A673 (cell line): ENCODE data around the gene CELA2B. TPM values are rescaled to one million over a fixed set of nuclear protein-coding genes. Genes with fewer than 3 reads are reported as not detected.
A peak's percentile ranks its signal among the peaks of the same experiment; 100 is the strongest.

Experiments
- BruUV-seq: library from RNA; stranded (reverse); fragments of 400-500 nt; replicated peaks from 2 replicates; lab custom pipeline; 2021; lab: Mats Ljungman, UMichigan
- CTCF ChIA-PET: fragments of 300-600 bp; sonication (Branson Sonifier 250); formaldehyde crosslinking; loops from one replicate; lab custom pipeline; 2022; ENCODE audit warnings: antibody characterized with exemption; lab: Charles Lee
- POLR2A ChIA-PET: fragments of 300-600 bp; sonication (Branson Sonifier 250); formaldehyde crosslinking; loops from one replicate; lab custom pipeline; 2022; ENCODE audit warnings: antibody characterized with exemption; ENCODE audit not compliant: low non-redundant PET; lab: Charles Lee
- DNase-seq: peaks from one replicate; pipeline ENCODE4 v3.0.0-alpha.2; 2015; ENCODE audit warnings: low spot score
- H3K27ac ChIP-seq: fragments of 200-600 bp; sonication (generic); 2 replicates; pipeline ENCODE4 v1.5.1; 2016; ENCODE audit warnings: mixed run types, low read depth, mild to moderate bottlenecking, mixed read lengths, antibody characterized with exemption, low read length; ENCODE audit not compliant: poor library complexity, severe bottlenecking
- H3K27me3 ChIP-seq: fragments of 200-600 bp; sonication (generic); replicated peaks from 2 replicates; pipeline ENCODE4 v1.6.1; 2017; ENCODE audit warnings: mixed run types, low read depth, mild to moderate bottlenecking, mixed read lengths, antibody characterized with exemption, low read length; ENCODE audit not compliant: insufficient read depth, poor library complexity
- H3K36me3 ChIP-seq: fragments of 200-600 bp; sonication (generic); 2 replicates; pipeline ENCODE4 v1.6.1; 2016; ENCODE audit warnings: mixed run types, mild to moderate bottlenecking, mixed read lengths, antibody characterized with exemption, low read length; ENCODE audit not compliant: insufficient read depth, poor library complexity, severe bottlenecking
- H3K4me1 ChIP-seq: fragments of 200-600 bp; sonication (generic); 2 replicates; pipeline ENCODE4 v1.6.1; 2017; ENCODE audit warnings: mixed run types, mild to moderate bottlenecking, mixed read lengths, antibody characterized with exemption, low read length; ENCODE audit not compliant: insufficient read depth, poor library complexity, severe bottlenecking
- H3K4me3 ChIP-seq: fragments of 200-600 bp; sonication (generic); 2 replicates; pipeline ENCODE4 v1.5.1; 2016; ENCODE audit warnings: low read depth, mixed run types, mild to moderate bottlenecking, mixed read lengths, low read length; ENCODE audit not compliant: poor library complexity, severe bottlenecking
- H3K9me3 ChIP-seq: fragments of 200-600 bp; sonication (generic); 2 replicates; pipeline ENCODE4 v1.6.1; 2016; ENCODE audit warnings: mixed run types, low read depth, mild to moderate bottlenecking, mixed read lengths, antibody characterized with exemption, low read length; ENCODE audit not compliant: poor library complexity, severe bottlenecking
- EZH2 ChIP-seq: fragments of 200-600 bp; sonication (generic); IDR thresholded peaks from 2 replicates; pipeline ENCODE4 v1.6.1; 2017; ENCODE audit warnings: borderline replicate concordance, low read depth, mild to moderate bottlenecking, mixed read lengths, antibody characterized with exemption, low read length; ENCODE audit not compliant: poor library complexity, severe bottlenecking
- intact Hi-C: fragments of 100-400 bp; cut with micrococcal nuclease; formaldehyde crosslinking; loops from one replicate; pipeline ENCODE4 v1.10.0; 2022; ENCODE audit not compliant: unreplicated experiment
- total RNA-seq: library from RNA; stranded (reverse); gene quantifications from 2 replicates; pipeline ENCODE4 v1.2.3, GENCODE V29; 2021
- TF ChIP-seq, protein P1 (sequence below): fragments of 300-800, 200-600 bp; sonication (generic); conservative IDR thresholded peaks from 2 replicates; pipeline ENCODE4 v1.5.1; 2017; ENCODE audit warnings: low read depth, mild to moderate bottlenecking, antibody characterized with exemption, low read length, moderate library complexity, mixed read lengths

CELA2B gene
- total RNA-seq, 1 experiment from 2014 or later = not detected

DNA sequence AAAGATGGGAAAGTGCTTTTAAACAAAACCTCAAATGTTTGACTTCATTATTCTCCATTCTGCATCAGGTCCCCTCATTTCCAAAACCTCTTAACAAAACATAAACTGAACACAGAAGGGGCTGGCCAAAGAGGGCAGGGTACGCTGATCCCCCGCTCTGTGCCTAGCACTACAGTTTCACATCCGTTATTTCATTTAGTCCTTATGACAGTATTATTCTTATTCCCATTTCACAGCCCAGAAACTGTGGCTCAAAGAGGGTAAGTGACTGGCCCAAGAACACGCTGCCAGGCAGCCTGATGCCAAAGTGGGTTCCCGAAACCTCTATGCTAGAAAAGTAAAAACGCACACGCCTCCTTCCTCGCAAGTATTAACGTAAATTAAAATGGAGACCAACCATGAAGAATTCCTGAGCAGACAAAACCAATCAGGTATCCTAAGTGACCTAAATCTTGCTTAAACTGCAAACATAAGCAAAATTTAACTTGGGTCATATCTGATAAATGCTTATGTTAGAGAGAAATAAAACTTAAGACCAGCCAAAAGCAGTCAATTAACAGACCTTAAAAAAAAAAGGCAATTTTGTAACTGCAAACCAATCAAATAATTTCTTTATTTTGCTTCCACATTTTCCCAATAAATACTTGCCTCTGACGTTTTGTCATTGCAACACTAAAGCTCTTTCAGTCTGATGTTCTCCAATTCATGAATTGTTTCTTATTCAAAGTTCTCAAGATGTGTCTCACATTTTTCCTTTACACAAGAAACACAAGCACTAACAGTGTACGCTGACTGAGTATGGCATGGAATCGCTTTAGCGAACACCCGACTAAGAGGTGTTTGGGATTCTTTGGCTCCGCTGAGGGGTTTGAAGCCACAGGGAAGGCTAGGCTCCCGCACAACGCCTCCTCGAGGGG lies 47.5 kb downstream of the CELA2B start:
- DNase-seq = peak; percentile 51
- Histone ChIP-seq H3K27me3 (no peaks in the 10 kb centered on the region), H3K36me3 (no peaks in the 10 kb centered on the region), H3K4me1 (peaks cover 14% of the 10 kb centered on the region), H3K4me3 (peak overlapping the region; percentile 93), H3K9me3 (no peaks in the 10 kb centered on the region), H3K27ac (peak overlapping the region; percentile 79)
- TF ChIP-seq, protein P1, sequence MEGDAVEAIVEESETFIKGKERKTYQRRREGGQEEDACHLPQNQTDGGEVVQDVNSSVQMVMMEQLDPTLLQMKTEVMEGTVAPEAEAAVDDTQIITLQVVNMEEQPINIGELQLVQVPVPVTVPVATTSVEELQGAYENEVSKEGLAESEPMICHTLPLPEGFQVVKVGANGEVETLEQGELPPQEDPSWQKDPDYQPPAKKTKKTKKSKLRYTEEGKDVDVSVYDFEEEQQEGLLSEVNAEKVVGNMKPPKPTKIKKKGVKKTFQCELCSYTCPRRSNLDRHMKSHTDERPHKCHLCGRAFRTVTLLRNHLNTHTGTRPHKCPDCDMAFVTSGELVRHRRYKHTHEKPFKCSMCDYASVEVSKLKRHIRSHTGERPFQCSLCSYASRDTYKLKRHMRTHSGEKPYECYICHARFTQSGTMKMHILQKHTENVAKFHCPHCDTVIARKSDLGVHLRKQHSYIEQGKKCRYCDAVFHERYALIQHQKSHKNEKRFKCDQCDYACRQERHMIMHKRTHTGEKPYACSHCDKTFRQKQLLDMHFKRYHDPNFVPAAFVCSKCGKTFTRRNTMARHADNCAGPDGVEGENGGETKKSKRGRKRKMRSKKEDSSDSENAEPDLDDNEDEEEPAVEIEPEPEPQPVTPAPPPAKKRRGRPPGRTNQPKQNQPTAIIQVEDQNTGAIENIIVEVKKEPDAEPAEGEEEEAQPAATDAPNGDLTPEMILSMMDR = no peak
- no peak for TF ChIP-seq EZH2
- TSS peak; percentile 55 for BruUV-seq
- ChIA-PET POLR2A (no interaction called here), CTCF (no interaction called here)
- intact Hi-C loops = no loop called here

DNA sequence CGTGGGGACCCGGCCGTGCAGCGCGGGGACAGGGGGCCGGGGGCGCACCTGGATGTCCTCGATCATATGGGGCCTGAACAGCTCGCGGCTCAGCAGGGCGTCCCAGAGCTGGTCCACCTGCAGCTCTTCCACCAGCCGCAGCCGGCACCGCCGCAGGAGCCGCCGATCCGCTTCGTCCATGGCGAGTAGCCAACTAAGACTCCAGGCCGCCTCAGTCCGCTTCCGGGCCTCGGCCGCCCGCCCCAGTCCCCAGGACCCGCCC lies 48.0 kb downstream of the CELA2B start, which contains the start of gene CASP9:
Gene CASP9, minus strand, starts transcription at position 195 of the 262 bp plus-strand sequence. Its CDS starts 15 bp downstream, at position 180.
- POLR2A ChIA-PET = no interaction called here
- CTCF ChIA-PET = no interaction called here

DNA sequence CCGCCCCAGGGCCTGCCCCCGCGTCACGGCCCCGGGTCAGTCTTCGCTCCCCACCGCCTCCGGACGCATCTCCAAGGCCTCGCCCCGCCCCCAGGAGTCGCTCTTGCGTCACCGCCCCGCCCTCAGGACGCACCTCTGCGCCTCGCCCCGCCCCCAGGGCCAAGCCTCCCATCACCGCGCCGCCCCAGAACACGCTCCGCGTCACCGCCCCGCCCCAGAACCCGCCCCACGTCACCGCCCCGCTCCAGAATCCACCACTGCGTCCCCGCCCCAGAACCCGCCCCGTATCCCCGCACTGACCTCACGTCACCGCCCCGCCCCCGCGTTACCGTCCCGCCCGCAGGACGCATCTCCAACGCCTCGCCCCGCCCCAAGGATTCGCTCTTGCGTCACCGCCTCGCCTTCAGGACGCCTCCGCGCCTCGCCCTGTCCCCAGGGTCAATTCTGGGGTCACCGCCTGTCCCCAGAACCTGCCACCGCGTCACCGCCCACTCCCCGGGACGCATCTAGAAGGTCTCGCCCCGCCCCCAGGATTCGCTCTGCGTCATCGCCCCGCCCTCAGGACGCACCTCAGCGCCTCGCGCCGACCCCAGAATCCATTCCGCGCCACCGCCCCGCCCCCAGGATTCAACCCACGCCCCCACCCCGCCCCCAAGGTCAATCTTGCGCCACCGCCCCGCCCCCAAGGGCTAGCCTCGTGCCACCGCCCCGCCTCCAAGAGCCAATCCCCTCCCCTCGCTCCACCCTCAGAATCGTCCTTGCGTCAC lies 48.6 kb downstream of the CELA2B start:
- no TSS peak for BruUV-seq
- ChIA-PET POLR2A (interaction anchor here (0.7 kb wide), 1 partner anchor 556 kb away, joined by 16 read pairs; no protein-coding TSS in a partner anchor), CTCF (no interaction called here)
- TF ChIP-seq, protein P1 = no peak
- no peak for TF ChIP-seq EZH2
- peak overlapping the region; percentile 93 for H3K4me3 ChIP-seq
- H3K27me3 ChIP-seq = no peaks in the 10 kb centered on the region
- intact Hi-C loops = no loop called here
- H3K9me3 ChIP-seq = no peaks in the 10 kb centered on the region
- DNase-seq = peak; percentile 98
- H3K27ac ChIP-seq = peak overlapping the region; percentile 98
- H3K36me3 ChIP-seq = no peaks in the 10 kb centered on the region
- H3K4me1 ChIP-seq = peaks cover 14% of the 10 kb centered on the region

More for the DNA sequence above, 48.0 kb downstream of the CELA2B start, which contains the start of gene CASP9:
- H3K9me3 ChIP-seq = no peaks in the 10 kb centered on the region
- peak within 1 kb of the TSS; percentile 98 for H3K27ac ChIP-seq
- no peak for TF ChIP-seq EZH2
- TF ChIP-seq, protein P1 = no peak
- peaks cover 14% of the 10 kb centered on the region for H3K4me1 ChIP-seq
- intact Hi-C loops = no loop called here
- H3K36me3 ChIP-seq = no peaks in the 10 kb centered on the region
- peak within 1 kb of the TSS; percentile 93 for H3K4me3 ChIP-seq
- DNase-seq = no peak
- BruUV-seq = no TSS peak
- no peaks in the 10 kb centered on the region for H3K27me3 ChIP-seq
